ENCODE measurements around the gene PHF12.
"Not testable (repeated sequence)": the region's sequence is repeated elsewhere in the genome, so short reads cannot be mapped to it uniquely, and the experiment has no call there.

The PHF12 gene

GRCh38 chr17:28881533-28882056 is 69.7 kb downstream of the PHF12 start:
- no peak for DNase-seq

GRCh38 chr17:28880572-28880945 is 70.8 kb downstream of the PHF12 start:
- no peak for DNase-seq

DNA sequence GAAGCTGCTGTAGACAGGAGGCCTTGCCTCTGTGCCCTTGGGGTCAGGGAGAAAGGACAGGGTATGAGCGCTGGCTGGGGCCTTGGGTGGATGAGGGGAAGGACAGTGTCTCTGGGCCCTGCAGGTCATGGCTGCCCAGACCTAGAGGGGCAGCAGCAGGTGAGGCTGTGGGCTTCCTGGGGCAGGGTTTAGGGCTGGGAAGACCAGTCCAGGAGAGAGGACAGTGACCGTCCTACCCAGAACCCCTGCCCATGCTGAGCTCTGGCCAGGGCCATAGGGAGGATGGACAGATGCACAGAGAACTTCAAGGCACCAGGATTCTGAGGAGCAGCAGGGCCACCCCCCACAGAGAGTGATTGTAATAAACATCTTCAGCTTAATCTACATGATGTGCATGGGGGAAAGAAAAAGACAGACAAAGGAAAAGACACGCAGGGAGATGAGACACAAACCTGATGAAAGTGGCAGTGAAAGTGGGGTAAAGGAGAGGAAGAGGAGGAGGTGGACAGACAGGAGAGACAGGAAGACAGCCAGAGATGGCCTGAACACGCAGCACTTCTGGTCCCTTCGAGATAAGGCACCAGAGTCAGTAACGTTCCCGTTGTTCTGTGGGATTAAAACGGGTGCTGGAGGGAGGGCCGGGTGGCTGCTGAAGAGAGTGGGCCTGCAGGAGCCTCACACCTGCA is 71.3 kb downstream of the PHF12 start:
- no peak for DNase-seq

- no peak for DNase-seq
Measured at GRCh38 chr17:28878981-28879380, 72.3 kb downstream of the PHF12 start.

GRCh38 chr17:28878158-28878910 is 73.0 kb downstream of the PHF12 start:
- no peak for DNase-seq

GRCh38 chr17:28877150-28877711 is 74.1 kb downstream of the PHF12 start:
- not testable (repeated sequence) for DNase-seq

DNA sequence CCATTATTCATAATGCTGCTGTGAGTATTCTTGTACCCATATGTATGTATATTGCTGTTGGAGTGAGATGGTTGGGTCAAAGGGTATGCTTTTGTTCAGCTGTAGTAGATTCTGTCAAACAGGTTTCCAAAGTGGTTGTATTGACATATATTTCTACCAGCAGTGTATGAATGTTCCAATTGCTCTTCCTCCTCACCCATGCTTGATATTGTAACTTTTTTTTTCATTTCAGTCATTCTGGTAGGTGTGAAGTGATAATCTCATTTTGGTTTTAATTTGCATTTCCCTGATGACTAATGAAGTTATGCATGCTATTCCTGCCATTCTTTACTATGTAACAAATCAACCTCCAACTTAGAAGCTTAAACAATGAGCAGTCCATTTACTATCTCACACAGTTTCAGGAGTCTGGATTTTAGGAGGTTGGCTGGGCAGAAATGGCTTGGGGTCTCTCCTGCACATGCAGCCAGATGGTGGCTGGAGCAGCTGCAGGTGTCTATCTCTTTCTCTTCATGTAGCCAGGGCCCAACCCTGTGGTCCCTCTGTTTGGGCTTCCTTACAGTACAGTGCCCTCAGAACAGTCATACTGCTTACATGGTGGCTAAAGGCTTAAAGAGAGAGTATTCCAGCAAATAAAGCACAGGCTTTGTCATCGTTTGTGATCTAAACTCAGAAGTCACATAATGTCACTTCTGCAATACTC is 75.3 kb downstream of the PHF12 start:
- no peak for DNase-seq

GRCh38 chr17:28874750-28875149 is 76.6 kb downstream of the PHF12 start:
- DNase-seq = no peak

DNA sequence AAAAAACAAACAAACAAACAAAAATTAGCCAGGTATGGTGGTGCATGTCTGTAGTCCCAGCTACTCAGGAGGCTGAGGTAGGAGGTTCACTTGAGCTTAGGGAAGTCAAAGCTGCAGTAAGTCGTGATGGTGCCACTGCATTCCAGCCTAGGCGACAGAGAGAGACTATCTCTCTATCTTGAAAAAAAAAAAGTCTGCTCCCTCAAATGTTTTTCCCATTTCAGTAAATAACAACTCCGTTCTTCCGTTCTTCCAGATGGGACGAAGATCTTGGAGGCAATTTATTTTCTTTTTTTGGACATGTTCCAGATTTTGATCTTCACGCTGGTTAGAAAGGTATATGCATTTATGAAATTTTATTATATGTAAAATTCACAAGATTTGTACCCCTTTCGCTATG is 77.5 kb downstream of the PHF12 start:
- no peak for DNase-seq

DNA sequence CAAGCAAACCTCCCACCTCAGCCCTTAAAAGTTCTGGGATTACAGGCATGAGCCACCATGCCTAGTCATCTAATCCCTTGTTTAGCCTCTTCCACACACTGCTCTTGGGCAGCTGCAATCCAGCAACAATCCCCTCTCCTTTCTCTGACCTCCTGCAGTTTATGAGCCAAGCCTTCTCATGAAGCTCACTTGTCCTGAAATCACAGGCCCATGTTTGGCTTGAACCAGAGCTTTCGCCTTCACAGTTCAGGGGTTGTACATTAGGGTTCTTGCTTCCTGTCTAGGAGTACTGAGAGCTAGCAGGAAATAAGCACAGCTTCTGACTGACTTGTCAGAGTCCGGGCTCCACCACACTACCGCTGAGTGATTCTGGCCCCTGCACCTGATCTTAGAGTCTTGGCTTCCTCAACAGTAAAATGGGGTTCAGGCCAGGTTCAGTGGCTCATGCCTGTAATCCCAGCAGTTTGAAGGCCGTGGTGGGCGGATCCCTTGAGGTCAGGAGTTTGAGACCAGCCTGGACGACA is 80.2 kb downstream of the PHF12 start:
- DNase-seq = peak; percentile 8 to 12

DNA sequence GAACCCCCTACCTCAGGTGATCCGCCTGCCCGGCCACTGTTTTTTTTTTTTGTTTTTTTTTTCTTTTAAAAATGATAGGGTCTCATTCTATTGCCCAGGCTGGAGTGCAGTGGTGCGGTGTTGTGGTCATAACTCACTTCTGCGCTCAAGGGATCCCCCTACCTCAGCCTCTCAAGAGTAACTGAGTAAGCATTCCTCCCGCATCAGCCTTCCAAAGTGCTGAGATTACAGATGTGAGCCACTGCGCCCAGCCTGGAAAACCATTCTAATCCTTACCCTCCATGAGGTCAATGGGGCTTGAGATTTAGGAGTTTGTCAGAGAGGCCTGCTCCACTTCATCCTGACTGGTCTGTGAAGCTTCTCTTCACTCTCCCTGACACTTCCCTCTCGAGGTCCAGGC is 84.0 kb downstream of the PHF12 start:
- DNase-seq = no peak

- DNase-seq = no peak
Measured at GRCh38 chr17:28865946-28866752, 85.2 kb downstream of the PHF12 start.

DNA sequence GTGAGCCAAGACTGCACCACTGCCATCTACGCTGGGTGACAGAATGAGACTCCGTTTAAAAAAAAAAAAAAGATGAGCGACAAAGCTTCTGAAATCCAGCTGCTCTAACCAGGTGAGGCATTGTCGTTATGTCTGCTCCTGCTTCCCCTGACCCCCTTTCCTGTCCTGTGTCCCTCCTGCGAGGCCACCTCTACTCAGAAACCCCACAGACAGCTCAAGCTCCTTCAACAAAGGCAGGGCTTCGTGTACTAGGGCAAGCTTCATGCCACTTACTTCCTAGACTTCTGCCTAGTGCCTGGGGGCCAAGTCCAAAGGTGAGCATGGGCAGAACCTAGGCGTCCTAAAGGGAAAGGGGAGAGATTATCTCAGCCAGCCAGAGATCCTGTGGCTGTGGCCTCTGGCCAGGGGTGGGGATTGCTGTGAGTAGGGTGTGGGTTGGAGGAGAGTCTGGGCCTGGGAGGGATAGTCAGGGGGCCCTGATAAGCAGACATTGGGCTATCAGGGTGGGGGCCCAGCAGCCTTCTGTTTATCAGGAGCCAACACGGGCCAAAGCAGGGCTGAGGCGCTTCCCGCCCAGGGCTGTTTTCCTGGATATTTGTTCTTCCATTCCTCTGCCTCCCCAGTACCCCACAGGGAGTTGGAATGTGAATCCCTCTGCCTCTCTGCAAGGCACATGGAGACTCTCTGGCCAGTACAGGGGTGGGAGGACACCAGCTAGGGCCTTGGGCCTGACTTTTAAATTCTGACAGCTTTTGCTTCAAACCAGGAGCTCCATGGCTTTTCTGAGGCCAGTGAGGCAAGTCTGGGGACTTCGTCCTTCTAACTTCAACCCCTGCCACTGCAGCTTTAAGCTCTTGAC is 86.1 kb downstream of the PHF12 start:
- no peak for DNase-seq

DNA sequence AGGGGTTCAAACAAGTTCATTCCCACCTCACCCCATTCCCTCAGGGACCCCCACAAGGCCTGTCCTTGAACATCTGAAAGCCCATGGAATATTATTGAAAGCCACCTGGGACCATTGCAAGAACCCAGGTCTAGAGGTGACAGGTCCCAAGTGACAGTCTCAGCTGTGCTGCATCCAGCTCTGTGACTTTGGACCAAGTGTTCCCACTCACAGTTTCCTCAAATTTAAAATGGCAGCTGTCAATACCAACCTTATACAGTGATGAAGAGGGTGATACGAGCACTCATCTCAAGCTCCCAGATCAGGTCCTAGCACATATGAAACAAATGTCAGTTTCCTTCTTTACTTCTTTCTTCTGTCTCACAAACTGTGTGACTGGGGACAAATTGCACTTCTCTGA is 87.4 kb downstream of the PHF12 start:
- no peak for DNase-seq

- DNase-seq = no peak
Measured at GRCh38 chr17:28862561-28862960, 88.8 kb downstream of the PHF12 start.

- no peak for DNase-seq
Measured at GRCh38 chr17:28861393-28862203, 89.7 kb downstream of the PHF12 start.

GRCh38 chr17:28860363-28860808 is 90.9 kb downstream of the PHF12 start:
- DNase-seq = no peak

- DNase-seq = no peak
Measured at GRCh38 chr17:28858801-28859355, 92.4 kb downstream of the PHF12 start.

DNA sequence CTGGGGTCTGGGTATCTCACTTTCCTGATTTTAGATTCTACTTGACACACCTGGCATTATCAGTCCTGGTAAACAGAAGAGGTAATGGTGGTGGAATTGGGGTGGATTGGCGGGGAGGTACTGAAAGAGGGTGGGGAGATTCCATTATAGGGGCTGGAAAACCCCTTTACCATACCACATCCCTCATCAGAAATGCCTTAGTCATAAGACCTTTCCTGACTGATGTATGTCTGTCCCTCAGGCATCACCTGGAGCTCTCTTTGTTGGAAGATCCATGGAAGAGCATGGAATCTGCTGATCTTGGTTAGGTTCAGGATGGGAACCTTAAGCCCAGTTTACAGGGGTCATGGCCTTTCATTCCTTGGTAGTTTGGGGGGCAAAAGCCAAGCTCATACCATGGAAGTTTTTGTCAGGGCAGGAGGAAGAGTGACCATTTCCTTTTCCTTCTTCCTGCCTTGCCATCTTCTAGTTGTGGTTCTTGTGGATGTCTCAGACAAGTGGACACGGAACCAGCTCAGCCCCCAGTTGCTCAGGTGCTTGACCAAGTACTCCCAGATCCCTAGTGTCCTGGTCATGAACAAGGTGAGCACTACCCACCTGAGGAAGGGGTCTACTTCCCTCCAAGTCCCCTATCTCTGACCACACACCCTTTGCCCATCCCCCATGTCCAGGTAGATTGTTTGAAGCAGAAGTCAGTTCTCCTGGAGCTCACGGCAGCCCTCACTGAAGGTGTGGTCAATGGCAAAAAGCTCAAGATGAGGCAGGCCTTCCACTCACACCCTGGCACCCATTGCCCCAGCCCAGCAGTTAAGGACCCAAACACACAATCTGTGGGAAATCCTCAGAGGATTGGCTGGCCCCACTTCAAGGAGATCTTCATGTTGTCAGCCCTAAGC is 93.2 kb downstream of the PHF12 start:
- no peak for DNase-seq

All from activated CD4-positive, alpha-beta T cell treated with anti-CD3 and anti-CD28 coated beads for 4 hours (primary cell).